ENCODE results near the gene ODAD4.

DNA sequence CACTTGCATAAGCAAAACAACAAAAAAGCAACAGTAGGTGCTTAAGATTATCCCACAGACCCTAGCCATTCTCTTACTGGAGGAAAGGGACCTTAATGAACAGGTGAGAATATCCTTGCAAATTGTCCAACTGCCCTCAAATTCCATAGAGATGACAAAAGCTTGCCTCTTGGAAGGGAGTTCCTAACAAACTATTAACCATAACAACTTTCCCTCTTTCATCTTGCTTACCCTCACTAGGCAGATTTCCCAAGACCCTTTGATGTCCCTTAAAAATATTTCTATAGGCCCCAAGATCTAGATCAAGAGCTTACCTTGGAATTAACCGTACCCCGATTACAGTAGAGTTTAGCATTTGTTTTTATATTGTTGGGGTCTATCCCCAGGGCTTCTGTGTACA lies 58.0 kb downstream of the ODAD4 start:
- TF ChIP-seq, protein P1, sequence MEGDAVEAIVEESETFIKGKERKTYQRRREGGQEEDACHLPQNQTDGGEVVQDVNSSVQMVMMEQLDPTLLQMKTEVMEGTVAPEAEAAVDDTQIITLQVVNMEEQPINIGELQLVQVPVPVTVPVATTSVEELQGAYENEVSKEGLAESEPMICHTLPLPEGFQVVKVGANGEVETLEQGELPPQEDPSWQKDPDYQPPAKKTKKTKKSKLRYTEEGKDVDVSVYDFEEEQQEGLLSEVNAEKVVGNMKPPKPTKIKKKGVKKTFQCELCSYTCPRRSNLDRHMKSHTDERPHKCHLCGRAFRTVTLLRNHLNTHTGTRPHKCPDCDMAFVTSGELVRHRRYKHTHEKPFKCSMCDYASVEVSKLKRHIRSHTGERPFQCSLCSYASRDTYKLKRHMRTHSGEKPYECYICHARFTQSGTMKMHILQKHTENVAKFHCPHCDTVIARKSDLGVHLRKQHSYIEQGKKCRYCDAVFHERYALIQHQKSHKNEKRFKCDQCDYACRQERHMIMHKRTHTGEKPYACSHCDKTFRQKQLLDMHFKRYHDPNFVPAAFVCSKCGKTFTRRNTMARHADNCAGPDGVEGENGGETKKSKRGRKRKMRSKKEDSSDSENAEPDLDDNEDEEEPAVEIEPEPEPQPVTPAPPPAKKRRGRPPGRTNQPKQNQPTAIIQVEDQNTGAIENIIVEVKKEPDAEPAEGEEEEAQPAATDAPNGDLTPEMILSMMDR (IDR thresholded peaks at IDR 0.05; ENCODE audit: insufficient read depth, low read length, poor library complexity, severe bottlenecking): no peak
- TF ChIP-seq EZH2phosphoT487 (conservative IDR thresholded peaks at IDR 0.05; ENCODE audit: low read length): no peak

Data from SU-DHL-6 (cell line).